Esophagus muscularis mucosa (tissue), 4 donors: ENCODE measurements around the gene CPNE5. TPM values are rescaled to one million over a fixed set of nuclear protein-coding genes. Genes with fewer than 3 reads are reported as not detected.
A peak's percentile ranks its signal among the peaks of the same experiment; 100 is the strongest.

Source experiments
- DNase-seq: peaks from one replicate; pipeline ENCODE4 v3.0.0-alpha.2; 2017; ENCODE audit errors: extremely low spot score
- H3K27ac ChIP-seq, 4 donors: fragments of 200-600 bp; sonication (generic); replicated peaks in 1 of 4; 1 replicate in 3 of 4; 2 replicates in 1 of 4; pipeline ENCODE4 v1.5.1; 2016 to 2019; ENCODE audit warnings: mild to moderate bottlenecking in 1 of 4
- H3K27me3 ChIP-seq, 4 donors: fragments of 200-600 bp; sonication (generic); one replicate each; pipeline versions ENCODE4 v1.5.1 to v1.6.0; 2016 to 2019
- H3K36me3 ChIP-seq, 4 donors: fragments of 200-600 bp; sonication (generic); one replicate each; pipeline ENCODE4 v1.5.1; 2016 to 2019
- H3K4me1 ChIP-seq, 4 donors: fragments of 200-600 bp; sonication (generic); one replicate each; pipeline ENCODE4 v1.5.1; 2016 to 2019
- H3K4me3 ChIP-seq, 4 donors: fragments of 200-600 bp; sonication (generic); 1 replicate in 2 of 4; 2 replicates in 2 of 4; pipeline ENCODE4 v1.5.1; 2016 to 2019; ENCODE audit warnings: mild to moderate bottlenecking in 4 of 4, moderate library complexity in 1 of 4
- H3K9me3 ChIP-seq, 4 donors: fragments of 200-600 bp; sonication (generic); 1 replicate in 3 of 4; 2 replicates in 1 of 4; pipeline ENCODE4 v1.5.1; 2016 to 2019
- EP300 ChIP-seq: sonication (generic); formaldehyde crosslinking; IDR thresholded peaks from one replicate; pipeline ENCODE4 v1.6.1; 2017; ENCODE audit warnings: antibody characterized with exemption
- POLR2A ChIP-seq: fragments of 450-650 bp; IDR thresholded peaks from one replicate; pipeline ENCODE4 v1.6.1; 2017; ENCODE audit warnings: antibody characterized with exemption, moderate library complexity, mild to moderate bottlenecking, low read depth
- POLR2AphosphoS5 ChIP-seq, 2 donors: sonication (generic); formaldehyde crosslinking; IDR thresholded peaks; one replicate each; pipeline ENCODE4 v1.6.1; 2017; ENCODE audit warnings: antibody characterized with exemption in 2 of 2
- WGBS: methylation state at CpG from one replicate; pipeline ENCODE4 v1.1.5; 2018; 5-methylcytosine and 5-hydroxymethylcytosine counted together
- intact Hi-C: fragments of 100-400 bp; cut with DNase I; formaldehyde crosslinking; loops from one replicate; pipeline ENCODE4 v1.15.1; 2023
- total RNA-seq, 4 donors: library from RNA; depleted of rRNA; stranded (reverse); fragments of >200 nt; gene quantifications; one replicate each; pipeline versions ENCODE4 v1.1.0 to v1.2.1, GENCODE V29; 2016
- TF ChIP-seq, protein P1 (sequence below), 3 experiments: fragments of 200-600 bp in 2 of 3; fragments of 450-650 bp in 1 of 3; sonication (generic) in 2 of 3; IDR thresholded peaks; one replicate each; pipeline ENCODE4 v1.5.1; 2017 to 2019; ENCODE audit warnings: antibody characterized with exemption in 3 of 3, mild to moderate bottlenecking in 2 of 3, moderate library complexity in 1 of 3

The CPNE5 gene
- total RNA-seq, 4 donors from 2014 or later: 2.1 to 4.6 (median 2.6) TPM

DNA sequence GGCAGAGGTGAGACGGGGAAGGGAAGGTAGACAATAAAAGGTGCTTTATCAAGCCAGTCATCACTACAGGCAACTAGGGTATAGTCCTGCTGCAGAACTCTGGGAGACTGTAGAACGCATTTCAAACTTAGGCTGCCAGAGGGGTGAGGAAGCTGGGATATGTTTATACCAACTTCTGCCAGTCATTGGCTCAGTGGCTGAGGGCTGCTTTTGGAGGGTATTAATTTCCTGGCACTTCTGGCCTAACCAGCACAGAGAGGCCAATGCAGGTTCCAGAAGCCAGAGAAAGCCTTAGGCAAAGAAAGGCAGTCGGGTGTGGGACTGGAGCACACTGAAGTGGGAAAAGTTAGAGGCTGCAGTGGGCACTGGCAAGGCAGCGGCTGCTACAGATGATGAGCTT, 3.9 kb upstream of the CPNE5 start:
- no peaks in the 10 kb centered on the region for H3K36me3 ChIP-seq
- H3K4me1 ChIP-seq: peaks cover 28 to 32% (median 31%) of the 10 kb centered on the region in 4 donors
- H3K9me3 ChIP-seq: no peaks in the 10 kb centered on the region
- DNase-seq: no peak
- intact Hi-C loops: no loop called here
- no peak overlapping the region for H3K4me3 ChIP-seq
- TF ChIP-seq, protein P1, sequence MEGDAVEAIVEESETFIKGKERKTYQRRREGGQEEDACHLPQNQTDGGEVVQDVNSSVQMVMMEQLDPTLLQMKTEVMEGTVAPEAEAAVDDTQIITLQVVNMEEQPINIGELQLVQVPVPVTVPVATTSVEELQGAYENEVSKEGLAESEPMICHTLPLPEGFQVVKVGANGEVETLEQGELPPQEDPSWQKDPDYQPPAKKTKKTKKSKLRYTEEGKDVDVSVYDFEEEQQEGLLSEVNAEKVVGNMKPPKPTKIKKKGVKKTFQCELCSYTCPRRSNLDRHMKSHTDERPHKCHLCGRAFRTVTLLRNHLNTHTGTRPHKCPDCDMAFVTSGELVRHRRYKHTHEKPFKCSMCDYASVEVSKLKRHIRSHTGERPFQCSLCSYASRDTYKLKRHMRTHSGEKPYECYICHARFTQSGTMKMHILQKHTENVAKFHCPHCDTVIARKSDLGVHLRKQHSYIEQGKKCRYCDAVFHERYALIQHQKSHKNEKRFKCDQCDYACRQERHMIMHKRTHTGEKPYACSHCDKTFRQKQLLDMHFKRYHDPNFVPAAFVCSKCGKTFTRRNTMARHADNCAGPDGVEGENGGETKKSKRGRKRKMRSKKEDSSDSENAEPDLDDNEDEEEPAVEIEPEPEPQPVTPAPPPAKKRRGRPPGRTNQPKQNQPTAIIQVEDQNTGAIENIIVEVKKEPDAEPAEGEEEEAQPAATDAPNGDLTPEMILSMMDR (IDR thresholded peaks at IDR 0.05): no peak
- TF ChIP-seq EP300: no peak
- TF ChIP-seq POLR2AphosphoS5 (IDR thresholded peaks at IDR 0.05): no peak
- TF ChIP-seq POLR2A: no peak
- H3K27me3 ChIP-seq: peaks cover 0 to 23% (median 0%) of the 10 kb centered on the region in 4 donors
- H3K27ac ChIP-seq: no peak overlapping the region
- 91% methylated on average over 4 of the region's 4 CpGs for WGBS

DNA sequence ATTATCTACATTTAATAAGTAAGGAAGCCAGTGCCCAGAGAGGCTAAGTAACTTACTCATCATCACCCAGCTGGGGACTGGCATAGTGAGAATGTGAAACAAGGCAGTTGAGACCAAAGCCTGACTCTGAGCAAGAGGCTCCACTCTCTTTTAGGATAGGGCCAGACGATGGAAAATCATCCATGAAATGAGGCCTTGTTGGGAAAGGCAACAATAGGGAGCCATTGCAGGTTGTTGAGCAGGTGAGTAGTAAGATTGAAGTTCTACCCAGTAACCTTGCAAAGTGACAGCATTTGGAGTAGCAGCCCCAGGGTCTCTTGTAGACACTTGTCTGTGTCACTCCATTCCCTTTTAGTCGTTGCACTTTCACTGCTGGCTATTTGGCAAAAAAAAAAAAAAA, 2.5 kb upstream of the CPNE5 start:
- Histone ChIP-seq H3K9me3 (no peaks in the 10 kb centered on the region), H3K36me3 (no peaks in the 10 kb centered on the region), H3K4me3 (no peak overlapping the region), H3K27me3 (peaks cover 0 to 25% (median 0%) of the 10 kb centered on the region in 4 donors), H3K27ac (no peak overlapping the region), H3K4me1 (peaks cover 24 to 32% (median 31%) of the 10 kb centered on the region in 4 donors)
- WGBS: 87% methylated on average over 2 of the region's 2 CpGs
- intact Hi-C loops: no loop called here
- TF ChIP-seq EP300 (no peak), POLR2A (no peak), POLR2AphosphoS5 (IDR thresholded peaks at IDR 0.05) (no peak)
- TF ChIP-seq, protein P1 (IDR thresholded peaks at IDR 0.05): no peak
- DNase-seq: no peak

GRCh38 chr6:36840432-36841403, 1.5 kb upstream of the CPNE5 start:
- Histone ChIP-seq H3K4me3 (peak overlapping the region; percentile 58 to 67 (median 62)), H3K27me3 (peaks cover 0 to 25% (median 0%) of the 10 kb centered on the region in 4 donors), H3K36me3 (no peaks in the 10 kb centered on the region), H3K9me3 (no peaks in the 10 kb centered on the region), H3K27ac (peak overlapping the region in 2 of 4 donors; percentile 19 to 61), H3K4me1 (peaks cover 24 to 32% (median 31%) of the 10 kb centered on the region in 4 donors)
- intact Hi-C loops: no loop called here
- DNase-seq: no peak
- 43% methylated on average over 2 of the region's 44 CpGs for WGBS
- TF ChIP-seq POLR2A: no peak
- TF ChIP-seq POLR2AphosphoS5 (IDR thresholded peaks at IDR 0.05): peak in 1 of 2 donors; percentile 14
- TF ChIP-seq, protein P1 (IDR thresholded peaks at IDR 0.05): no peak

- H3K36me3 ChIP-seq: no peaks in the 10 kb centered on the region
- peaks cover 0 to 25% (median 0%) of the 10 kb centered on the region in 4 donors for H3K27me3 ChIP-seq
- H3K4me3 ChIP-seq: peak overlapping the region; percentile 58 to 67 (median 62)
- TF ChIP-seq, protein P1 (IDR thresholded peaks at IDR 0.05): peak in 1 of 3 experiments; percentile 30
- TF ChIP-seq EP300: no peak
- intact Hi-C loops: no loop called here
- H3K9me3 ChIP-seq: no peaks in the 10 kb centered on the region
- DNase-seq: no peak
- peak overlapping the region in 2 of 4 donors; percentile 55 to 61 for H3K27ac ChIP-seq
- WGBS: under 1% methylated on average over 29 of the region's 70 CpGs
- H3K4me1 ChIP-seq: peaks cover 26 to 32% (median 31%) of the 10 kb centered on the region in 4 donors
These were observed 646 bp upstream of the CPNE5 start for GRCh38 chr6:36839749-36840431.
